Effector CD4-positive, alpha-beta T cell (primary cell): ENCODE measurements around the gene MAP7D2.

ENCODE experiments used
- DNase-seq: peaks from one replicate; pipeline ENCODE4 v3.0.0-alpha.2; 2020

The MAP7D2 gene

DNA sequence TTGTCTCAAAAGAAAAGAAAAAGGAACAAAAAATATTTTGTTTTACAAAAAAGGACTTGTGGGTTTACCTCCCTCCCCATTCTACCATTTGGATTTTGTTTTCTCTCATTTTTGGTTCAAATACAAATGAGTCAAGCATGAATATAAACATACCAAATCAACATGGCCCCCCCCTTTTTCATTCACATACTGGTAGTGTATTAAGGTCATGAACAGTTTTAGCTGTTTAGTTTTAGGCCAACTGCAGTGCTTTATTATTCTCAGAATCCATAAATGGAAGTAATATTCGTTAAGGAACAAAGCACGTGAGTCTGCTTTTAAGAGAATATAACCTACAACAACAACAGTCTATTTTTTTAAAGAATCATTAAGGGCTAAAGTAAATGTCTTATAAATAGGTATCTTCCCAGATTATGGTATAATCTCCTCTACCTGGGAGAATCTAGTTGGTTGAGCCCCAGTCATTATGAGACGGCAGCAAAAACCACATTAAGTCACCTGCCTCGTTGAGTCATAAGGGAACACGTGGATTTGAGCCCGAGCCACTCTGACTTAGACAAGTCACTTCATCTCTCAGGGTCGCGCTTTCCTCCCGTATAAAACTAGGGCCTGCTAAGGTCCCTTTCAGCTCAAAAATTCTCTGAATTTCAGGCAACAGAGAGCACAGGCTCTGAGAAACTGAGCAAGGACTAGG, 152.5 kb downstream of the MAP7D2 start:
- no peak for DNase-seq

DNA sequence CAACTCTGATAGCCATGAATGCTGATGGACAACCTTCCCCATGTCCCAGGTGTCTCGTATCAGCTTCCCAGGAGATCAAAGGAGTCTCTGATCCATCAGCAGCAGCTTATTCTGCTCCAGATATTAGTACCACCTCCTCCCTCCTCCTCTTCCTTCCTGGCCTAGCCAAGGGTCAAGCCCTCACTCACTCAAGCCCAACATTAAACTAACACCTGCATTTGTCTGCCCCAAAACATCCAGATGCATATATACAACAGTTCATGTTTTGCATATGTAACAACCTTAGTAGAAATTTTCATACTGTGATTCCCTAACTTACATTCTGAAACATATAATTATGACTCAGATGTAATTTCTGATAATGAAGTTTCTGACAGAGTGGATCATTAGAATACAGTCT, 155.8 kb downstream of the MAP7D2 start:
- DNase-seq = no peak

DNA sequence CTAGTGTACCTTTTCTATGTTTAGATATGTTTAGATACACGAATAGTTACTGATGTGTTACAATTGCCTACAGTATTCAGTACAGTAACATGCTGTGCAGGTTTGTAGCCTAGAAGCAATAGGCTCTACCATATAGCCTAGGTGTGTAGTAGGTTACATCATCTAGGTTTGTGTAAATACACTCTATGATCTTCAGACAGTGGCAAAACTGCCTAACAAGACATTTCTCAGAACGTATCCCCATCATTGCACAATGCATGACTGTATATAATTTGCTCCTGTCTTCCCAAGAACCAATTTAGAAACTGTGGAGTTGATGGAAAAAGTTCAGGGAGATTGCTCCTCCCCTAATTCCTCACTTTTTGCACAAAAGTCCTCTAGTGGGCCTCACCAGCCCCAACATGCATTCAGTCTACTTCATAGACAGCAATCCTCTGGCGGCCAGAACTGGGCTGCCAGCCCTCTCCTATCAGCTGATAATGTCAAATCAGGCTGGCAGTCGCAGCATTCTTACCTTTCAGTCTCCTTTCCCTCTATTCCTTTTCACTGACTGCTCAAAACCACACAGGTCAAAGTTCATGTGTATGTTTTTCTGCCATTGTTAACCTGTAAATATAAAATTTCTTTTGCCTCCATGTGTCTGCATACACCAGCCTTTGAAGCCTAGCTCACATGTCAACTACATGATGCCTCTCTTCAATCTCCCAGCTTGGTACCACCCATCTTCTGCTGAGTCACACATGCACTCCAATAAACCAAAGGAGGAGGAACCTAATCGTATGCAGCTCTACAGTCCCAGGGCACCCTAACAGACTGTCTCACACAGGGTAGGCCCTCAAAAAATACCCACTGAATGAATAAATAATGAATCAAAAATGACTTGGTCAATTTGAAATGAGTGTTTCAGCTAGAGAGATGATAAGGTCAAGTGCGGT, 157.9 kb downstream of the MAP7D2 start:
- DNase-seq = no peak

DNA sequence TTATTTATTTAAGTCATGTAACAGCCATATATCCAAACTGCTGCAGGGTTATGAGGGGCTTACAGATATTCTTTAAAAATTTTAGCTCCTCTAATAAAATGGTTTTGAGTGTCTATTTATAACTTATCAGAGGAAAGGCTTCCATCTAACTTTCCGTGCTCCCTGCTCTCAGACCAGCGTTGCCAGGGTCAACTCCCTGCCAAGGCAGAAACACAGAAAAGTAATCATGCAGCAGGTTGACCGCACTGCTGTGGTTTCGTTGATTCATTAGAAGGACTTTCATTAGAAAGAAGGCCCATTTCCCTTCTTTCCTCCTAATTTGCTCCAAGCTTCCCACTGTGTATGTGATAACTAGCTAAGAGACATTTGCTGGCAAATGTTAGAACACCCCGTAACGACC, 159.8 kb downstream of the MAP7D2 start:
- no peak for DNase-seq
